ENCODE data around the gene FAM240B. TPM values are rescaled to one million over a fixed set of nuclear protein-coding genes. Genes with fewer than 3 reads are reported as not detected.

FAM240B gene
- total and polyA plus RNA-seq, 2 of the 13 experiments (the other 11 are each of a cell fraction or from before 2014, with no cell fraction given): not detected

DNA sequence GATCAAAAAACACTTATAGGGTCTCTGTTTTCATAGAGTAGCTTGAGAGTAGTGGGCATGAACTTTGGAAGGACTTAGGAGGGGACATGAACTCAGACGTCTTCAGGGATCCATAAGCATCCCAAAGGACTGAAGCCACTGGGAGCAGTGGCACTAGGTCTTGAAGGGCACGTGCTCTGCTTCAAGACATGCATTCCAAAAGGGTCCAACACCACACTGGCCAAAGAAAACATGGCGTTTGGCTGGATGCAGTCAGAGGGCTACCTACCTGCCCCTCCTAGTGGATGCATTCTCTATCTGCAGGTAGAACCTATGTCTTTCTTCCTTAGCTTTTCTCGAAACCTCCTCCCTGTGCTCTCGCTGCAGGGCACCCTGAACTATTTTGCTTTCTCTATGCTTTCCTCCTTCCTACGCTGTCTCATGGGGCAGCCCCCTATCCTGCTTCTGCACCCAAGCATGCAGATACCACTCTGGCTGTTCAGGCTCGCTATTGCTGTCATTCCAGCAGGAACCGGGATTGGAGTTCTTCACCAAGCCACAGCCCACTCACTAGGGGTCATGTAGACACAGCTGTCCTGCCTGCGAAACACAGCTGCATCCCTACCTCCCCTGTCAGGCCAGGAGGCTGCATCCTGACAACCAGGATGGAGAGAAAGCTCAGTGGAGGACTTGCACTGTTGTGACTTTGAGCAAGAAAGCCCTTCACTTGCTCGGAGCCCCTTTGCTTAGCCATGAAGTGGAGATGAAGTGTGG is 11.9 kb downstream of the FAM240B start (continued):
- no peak for TF ChIP-seq JARID2 (CRISPR knock-in tag; IDR thresholded peaks at IDR 0.05; ENCODE audit: insufficient replicate concordance)
- TF ChIP-seq YY1 (IDR thresholded peaks at IDR 0.05; ENCODE audit: insufficient read depth, insufficient replicate concordance, low read depth, low read length): peak; percentile 23
- no peak for TF ChIP-seq ZZZ3 (CRISPR knock-in tag; IDR thresholded peaks at IDR 0.05; ENCODE audit: borderline replicate concordance)
- no peak for TF ChIP-seq ZNF883 (CRISPR knock-in tag; IDR thresholded peaks at IDR 0.05; ENCODE audit: not compliant biosample characterization)
- TF ChIP-seq SIN3A (IDR thresholded peaks at IDR 0.05; ENCODE audit: borderline replicate concordance, low read depth, low read length): no peak
- no peak for TF ChIP-seq SCMH1 (CRISPR knock-in tag; IDR thresholded peaks at IDR 0.05; ENCODE audit: borderline replicate concordance)
- TF ChIP-seq ZKSCAN8 (CRISPR knock-in tag; IDR thresholded peaks at IDR 0.05; ENCODE audit: borderline replicate concordance): no peak
- peak; percentile 46; the same call in 1 of the 2 replicates for TF ChIP-seq ZNF644 (CRISPR knock-in tag; IDR thresholded peaks at IDR 0.05; ENCODE audit: low read depth)
- no peak for TF ChIP-seq CEBPG (CRISPR knock-in tag; IDR thresholded peaks at IDR 0.05)
- peak; percentile 33; the same call in 1 of the 2 replicates for TF ChIP-seq STAG1 (CRISPR knock-in tag; IDR thresholded peaks at IDR 0.05)
- no peak for TF ChIP-seq PHB2 (IDR thresholded peaks at IDR 0.05; ENCODE audit: partially characterized antibody)
- TF ChIP-seq ZNF83 (CRISPR knock-in tag; IDR thresholded peaks at IDR 0.05; ENCODE audit: borderline replicate concordance): no peak
- no peak for TF ChIP-seq TAF15 (IDR thresholded peaks at IDR 0.05; ENCODE audit: low read depth, low read length, poor library complexity, severe bottlenecking)
- TF ChIP-seq ZSCAN31 (CRISPR knock-in tag; IDR thresholded peaks at IDR 0.05; ENCODE audit: low read depth): no peak
- TF ChIP-seq, protein P1, sequence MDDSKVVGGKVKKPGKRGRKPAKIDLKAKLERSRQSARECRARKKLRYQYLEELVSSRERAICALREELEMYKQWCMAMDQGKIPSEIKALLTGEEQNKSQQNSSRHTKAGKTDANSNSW (CRISPR knock-in tag; IDR thresholded peaks at IDR 0.05; ENCODE audit: borderline replicate concordance): no peak
- TF ChIP-seq ARNTL (CRISPR knock-in tag; IDR thresholded peaks at IDR 0.05): no peak
